Psoas muscle (tissue), 8 donors: ENCODE results near the gene C11orf97. TPM values are rescaled to one million over a fixed set of nuclear protein-coding genes. Genes with fewer than 3 reads are reported as not detected.

Experiments used
- ATAC-seq, 4 donors: fragments of 200-7000 bp; cut with Tn5 transposase; one replicate each; pipeline ENCODE4 v1.9.1; 2020; ENCODE audit warnings: moderate library complexity in 3 of 4, mild to moderate bottlenecking in 2 of 4
- DNase-seq, 2 donors: peaks; one replicate each; pipeline ENCODE4 v3.0.0-alpha.2; 2020
- H3K27ac ChIP-seq: fragments of 200-600 bp; one replicate; pipeline ENCODE4 v1.8.0; 2022
- H3K27me3 ChIP-seq, 3 donors: fragments of 200-600 bp in 1 of 3; one replicate each; pipeline versions ENCODE4 v1.6.1 to v1.8.0; 2013 to 2022; ENCODE audit warnings: low read length in 2 of 3, mild to moderate bottlenecking in 2 of 3, moderate library complexity in 1 of 3; ENCODE audit not compliant: insufficient read depth in 3 of 3
- H3K36me3 ChIP-seq, 2 donors: fragments of 200-600 bp in 1 of 2; one replicate each; pipeline versions ENCODE4 v1.6.1 to v1.8.0; 2013 to 2022; ENCODE audit warnings: low read depth in 1 of 2, mild to moderate bottlenecking in 1 of 2, moderate library complexity in 1 of 2; ENCODE audit not compliant: insufficient read depth in 1 of 2
- H3K4me1 ChIP-seq: fragments of 200-600 bp; one replicate; pipeline ENCODE4 v1.8.0; 2022
- H3K4me3 ChIP-seq: fragments of 200-600 bp; one replicate; pipeline ENCODE4 v1.8.0; 2022; ENCODE audit warnings: mild to moderate bottlenecking
- H3K9me3 ChIP-seq: fragments of 200-600 bp; one replicate; pipeline ENCODE4 v1.8.0; 2022
- CTCF ChIP-seq: fragments of 200-600 bp; IDR thresholded peaks from one replicate; pipeline ENCODE4 v1.8.0; 2022; ENCODE audit warnings: antibody characterized with exemption
- WGBS, 3 donors: extraction: QIAGEN DNeasy Blood & Tissue Kit; methylation state at CpG; one replicate each; pipeline versions ENCODE4 v1.1.6 to v1.1.7; 2013; 5-methylcytosine and 5-hydroxymethylcytosine counted together
- intact Hi-C, 2 donors: fragments of 100-400 bp; cut with DNase I; formaldehyde crosslinking; loops; one replicate each; pipeline versions ENCODE4 v1.11.0 to v1.14.2; 2022
- polyA plus RNA-seq, 3 donors: library from polyadenylated mRNA; stranded (reverse); fragments of 200-250 nt; gene quantifications; one replicate each; pipeline ENCODE4 v1.2.3, GENCODE V29; 2013
- total RNA-seq, 4 donors: library from RNA; stranded (reverse); fragmentation: NEBNext Ultra II Directional in 2 of 4; extraction: Animal tissue kit (Norgen Biotek cat#: 25700) in 2 of 4; gene quantifications; one replicate each; pipeline versions ENCODE4 v1.2.1 to v1.2.4, GENCODE V29; 2021 to 2023
- donor health status: healthy with polysubstance abuse.
- donor health status: DM: no; HTN: no; CAD: no; lungs with moderate emphysema.
- donor health status: Bipolar disorder and iron deficiency.
- donor health status: healthy.
- donor health status: DM: yes; HTN: yes; CAD: no.
- donor health status: DM: no; HTN: no; CAD: no.
- donor health status: DM: no; HTN: no; CAD: no.
- donor health status: DM: yes; HTN: yes; CAD: no.

Gene C11orf97
- total and polyA plus RNA-seq, 7 donors = 0.06 TPM; not detected in 6

- ATAC-seq = no peak
- Histone ChIP-seq H3K27ac (no peak overlapping the region), H3K36me3 (no peaks in the 10 kb centered on the region), H3K9me3 (no peaks in the 10 kb centered on the region), H3K4me1 (no peaks in the 10 kb centered on the region), H3K27me3 (peaks cover 0 to 12% (median 0%) of the 10 kb centered on the region in 3 donors), H3K4me3 (no peak overlapping the region)
- no peak for DNase-seq
- intact Hi-C loops = no loop called here
- no peak for TF ChIP-seq CTCF
These were observed 24.1 kb downstream of the C11orf97 start for GRCh38 chr11:94536386-94536785.

- Histone ChIP-seq H3K27ac (no peak overlapping the region), H3K4me1 (no peaks in the 10 kb centered on the region), H3K9me3 (no peaks in the 10 kb centered on the region), H3K36me3 (no peaks in the 10 kb centered on the region), H3K27me3 (peaks cover 0 to 12% (median 0%) of the 10 kb centered on the region in 3 donors), H3K4me3 (no peak overlapping the region)
- TF ChIP-seq CTCF = no peak
- no peak for ATAC-seq
- WGBS, 3 donors = 41 to 61% (median 58%) methylated on average over 3 of the region's 3 CpGs
- intact Hi-C loops = no loop called here
- DNase-seq = no peak
These were observed 24.9 kb downstream of the C11orf97 start for GRCh38 chr11:94537031-94537600.

- no peak for DNase-seq
- intact Hi-C loops = no loop called here
These were observed 27.2 kb downstream of the C11orf97 start for GRCh38 chr11:94539420-94539819.

GRCh38 chr11:94543695-94544645 is 31.7 kb downstream of the C11orf97 start, which contains the start of gene FUT4:
TSS of gene FUT4 (plus strand) at chr11:94543921. CDS start at chr11:94544134, 213 bp downstream.
- intact Hi-C loops = no loop called here
- no peaks in the 10 kb centered on the region for H3K27me3 ChIP-seq
- ATAC-seq = peak; percentile 94 to 97 (median 96)
- peaks cover 16% of the 10 kb centered on the region for H3K4me1 ChIP-seq
- peak within 1 kb of the TSS; percentile 96 for H3K27ac ChIP-seq
- WGBS, 3 donors = 0 to 2% (median 1%) methylated on average over 69 to 109 of the region's 109 CpGs
- H3K4me3 ChIP-seq = peak within 1 kb of the TSS; percentile 82
- H3K36me3 ChIP-seq = no peaks in the 10 kb centered on the region
- no peaks in the 10 kb centered on the region for H3K9me3 ChIP-seq
- no peak for TF ChIP-seq CTCF
- DNase-seq = peak; percentile 86 to 91

More at GRCh38 chr11:94539420-94539819, 27.2 kb downstream of the C11orf97 start:
- no peak for TF ChIP-seq CTCF
- ATAC-seq = no peak
- no peaks in the 10 kb centered on the region for H3K9me3 ChIP-seq
- H3K27me3 ChIP-seq = peaks cover 0 to 8% (median 0%) of the 10 kb centered on the region in 3 donors
- H3K36me3 ChIP-seq = no peaks in the 10 kb centered on the region
- no peak overlapping the region for H3K4me3 ChIP-seq
- H3K4me1 ChIP-seq = peaks cover 5% of the 10 kb centered on the region
- H3K27ac ChIP-seq = no peak overlapping the region
- WGBS, 3 donors = 53 to 78% (median 78%) methylated on average over 1 of the region's 1 CpG
